ENCODE measurements around the gene RNU1-3.

DNA sequence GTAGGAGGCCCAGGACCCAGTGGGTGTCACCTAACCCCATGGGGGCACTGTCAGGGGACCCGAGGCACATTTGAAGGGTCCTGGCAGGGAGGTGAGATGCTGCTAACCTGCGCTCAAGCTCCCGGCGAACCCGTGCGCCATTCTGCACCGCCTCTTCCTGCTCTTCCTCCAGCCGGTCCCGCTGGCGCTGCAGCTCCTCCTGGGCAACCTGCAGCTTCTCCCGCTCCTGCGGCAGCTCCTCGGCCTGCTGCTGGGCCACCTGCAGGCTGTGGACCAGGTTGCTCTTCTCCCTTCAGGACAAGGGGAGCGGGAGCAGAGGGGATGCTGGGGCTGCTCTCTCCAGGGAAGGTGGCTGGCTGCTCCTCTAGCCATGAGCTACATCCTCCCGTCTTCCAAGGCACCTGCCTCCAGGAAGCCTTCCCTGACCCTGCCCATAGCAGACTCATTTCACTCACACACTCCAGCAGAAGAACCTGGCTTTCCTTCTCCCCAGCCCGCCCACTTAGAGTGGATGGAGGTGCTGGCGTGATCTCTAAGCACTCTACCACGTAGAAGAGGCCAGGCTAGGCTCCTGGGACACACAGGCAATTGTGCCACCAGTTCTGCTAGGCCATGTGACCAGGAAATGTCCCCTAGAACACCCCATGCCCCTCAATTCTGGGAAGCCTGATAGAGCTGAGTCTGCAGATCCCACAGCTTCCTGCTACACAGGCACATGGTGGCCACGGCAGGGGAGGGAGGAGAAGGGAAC, 38.2 kb downstream of the RNU1-3 start:
- TF ChIP-seq POLR2A (IDR thresholded peaks at IDR 0.05; ENCODE audit: control extremely low read depth in 1 of 2, low read depth in 2 of 2, low read length in 2 of 2) (no peak), POLR2AphosphoS5 (IDR thresholded peaks at IDR 0.05; ENCODE audit: low read depth, low read length) (no peak), TAF1 (IDR thresholded peaks at IDR 0.05; ENCODE audit: low read depth, low read length) (no peak), YY1 (IDR thresholded peaks at IDR 0.05; ENCODE audit: low read depth, low read length) (no peak), TBP (IDR thresholded peaks at IDR 0.05; ENCODE audit: low read depth, low read length) (no peak), SP1 (IDR thresholded peaks at IDR 0.05; ENCODE audit: low read depth, low read length) (no peak), EP300 (IDR thresholded peaks at IDR 0.05; ENCODE audit: borderline replicate concordance in 1 of 2, low read depth in 2 of 2, low read length in 2 of 2) (no peak), CHD2 (IDR thresholded peaks at IDR 0.05; ENCODE audit: low read length) (no peak), JUN (IDR thresholded peaks at IDR 0.05; ENCODE audit: low read depth, low read length) (no peak), RBBP5 (IDR thresholded peaks at IDR 0.05; ENCODE audit: borderline replicate concordance, low read depth, low read length) (no peak)
- TF ChIP-seq, protein P1, sequence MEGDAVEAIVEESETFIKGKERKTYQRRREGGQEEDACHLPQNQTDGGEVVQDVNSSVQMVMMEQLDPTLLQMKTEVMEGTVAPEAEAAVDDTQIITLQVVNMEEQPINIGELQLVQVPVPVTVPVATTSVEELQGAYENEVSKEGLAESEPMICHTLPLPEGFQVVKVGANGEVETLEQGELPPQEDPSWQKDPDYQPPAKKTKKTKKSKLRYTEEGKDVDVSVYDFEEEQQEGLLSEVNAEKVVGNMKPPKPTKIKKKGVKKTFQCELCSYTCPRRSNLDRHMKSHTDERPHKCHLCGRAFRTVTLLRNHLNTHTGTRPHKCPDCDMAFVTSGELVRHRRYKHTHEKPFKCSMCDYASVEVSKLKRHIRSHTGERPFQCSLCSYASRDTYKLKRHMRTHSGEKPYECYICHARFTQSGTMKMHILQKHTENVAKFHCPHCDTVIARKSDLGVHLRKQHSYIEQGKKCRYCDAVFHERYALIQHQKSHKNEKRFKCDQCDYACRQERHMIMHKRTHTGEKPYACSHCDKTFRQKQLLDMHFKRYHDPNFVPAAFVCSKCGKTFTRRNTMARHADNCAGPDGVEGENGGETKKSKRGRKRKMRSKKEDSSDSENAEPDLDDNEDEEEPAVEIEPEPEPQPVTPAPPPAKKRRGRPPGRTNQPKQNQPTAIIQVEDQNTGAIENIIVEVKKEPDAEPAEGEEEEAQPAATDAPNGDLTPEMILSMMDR (IDR thresholded peaks at IDR 0.05; ENCODE audit: control extremely low read depth in 1 of 3, insufficient read depth in 1 of 3, low read depth in 1 of 3, low read length in 3 of 3): 0 out of 4 replicates have a peak, but pooled peaks of 1 of the 3 experiments have one; percentile 0

Data from H1 (cell line).